GM18907 (cell line): ENCODE data around the gene SPSB2.

Source experiments
- ATAC-seq: cut with Tn5 transposase; IDR thresholded peaks from one replicate; pipeline ENCODE4 v1.9.1; 2021; ENCODE audit warnings: mild to moderate bottlenecking, moderate library complexity; ENCODE audit not compliant: unreplicated experiment

Gene SPSB2

DNA sequence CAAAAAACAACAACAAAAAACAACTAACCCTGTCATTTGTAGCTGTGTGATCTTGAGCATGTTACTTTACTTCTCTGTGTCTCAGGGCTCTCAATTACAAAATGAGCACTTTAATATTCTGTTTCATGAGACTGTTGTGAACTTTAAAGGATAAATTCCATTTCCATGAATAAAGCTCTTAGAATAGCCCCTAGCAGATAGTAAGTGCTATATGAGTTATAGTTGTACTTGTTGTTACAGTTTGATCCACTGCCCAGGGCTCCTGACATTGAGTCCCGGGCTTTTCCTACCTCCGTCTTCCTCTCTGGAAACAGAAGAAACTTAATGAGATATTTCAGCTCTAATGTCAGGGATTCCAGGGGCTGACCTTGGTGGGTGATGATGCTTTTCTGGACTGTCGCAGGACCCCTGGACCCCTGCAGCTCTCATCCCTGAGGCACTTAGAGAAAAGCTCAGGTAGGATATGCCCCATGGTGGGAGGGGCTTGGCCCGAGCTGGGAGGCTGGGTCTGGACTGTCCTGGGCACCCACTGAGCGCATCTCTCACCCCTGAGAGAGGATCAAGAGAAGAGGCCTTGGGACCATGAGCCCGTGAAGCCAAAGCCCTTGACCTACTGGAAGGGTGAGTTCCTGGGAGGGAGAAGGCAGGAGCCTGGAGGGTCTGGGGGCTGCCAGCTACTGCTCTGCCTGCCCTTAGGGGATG lies 39.8 kb downstream of the SPSB2 start:
- no peak for ATAC-seq

DNA sequence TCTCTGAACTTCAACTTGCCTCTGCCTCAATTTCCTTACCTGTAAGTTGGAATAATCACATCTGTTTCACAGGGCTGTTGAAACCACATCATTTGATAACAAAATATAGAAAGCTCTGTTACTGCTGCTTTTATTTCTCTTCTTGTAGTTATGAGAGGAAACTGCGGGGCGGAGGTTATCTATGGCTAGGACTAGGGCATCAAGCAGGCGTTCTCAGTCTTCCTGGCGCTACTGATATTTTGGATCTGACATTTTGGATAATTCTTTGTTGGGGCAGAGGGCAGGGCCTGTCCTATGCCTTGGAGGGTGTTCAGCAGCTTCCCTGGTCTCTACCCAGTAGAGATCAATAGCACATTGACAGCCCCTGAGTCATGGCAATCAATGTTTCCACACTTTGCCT lies 41.0 kb downstream of the SPSB2 start:
- no peak for ATAC-seq

DNA sequence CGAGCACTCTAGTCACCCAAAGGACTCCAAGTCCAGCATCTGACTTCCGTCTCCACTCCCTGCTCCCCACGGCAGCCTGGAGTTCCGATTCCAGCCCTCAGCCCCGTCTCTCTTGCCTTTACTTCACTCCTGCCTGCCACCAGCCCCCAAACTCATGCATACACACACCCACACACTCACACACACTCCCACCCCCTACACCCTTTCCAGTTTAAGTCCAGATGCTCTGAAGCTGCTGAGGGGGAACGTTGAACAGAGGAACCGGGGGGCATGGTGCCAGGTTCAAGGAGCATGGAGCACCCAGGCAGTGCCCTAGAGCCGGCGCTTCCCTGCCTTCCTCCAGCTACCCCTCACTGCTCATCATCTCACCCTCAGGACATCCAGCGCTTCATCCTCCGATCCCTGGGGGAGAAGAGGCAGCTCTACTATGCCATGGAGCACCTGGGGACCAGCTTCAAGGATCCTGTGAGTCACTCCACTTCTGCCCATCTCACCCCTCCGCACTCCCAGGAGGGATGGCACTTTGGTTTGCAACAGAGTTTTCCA lies 41.6 kb downstream of the SPSB2 start:
- no peak for ATAC-seq

DNA sequence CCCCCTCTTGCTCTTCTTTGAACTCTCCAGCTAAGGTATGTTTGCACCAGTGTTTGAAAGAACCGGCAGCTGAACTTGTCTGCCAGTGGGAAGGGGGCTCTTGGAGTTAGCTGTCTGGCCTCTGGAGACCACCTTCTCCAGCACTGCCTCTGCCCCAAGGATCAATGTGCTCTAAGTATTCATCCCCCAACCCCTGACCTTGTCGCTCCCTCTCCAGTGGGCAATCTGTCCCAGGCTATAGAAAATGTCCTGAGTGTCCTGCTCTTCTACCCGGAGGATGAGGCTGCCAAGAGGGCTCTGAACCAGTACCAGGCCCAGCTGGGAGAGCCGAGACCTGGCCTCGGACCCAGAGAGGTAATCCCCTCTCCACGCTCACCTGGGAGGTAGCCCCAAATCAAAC lies 42.1 kb downstream of the SPSB2 start:
- no peak for ATAC-seq

DNA sequence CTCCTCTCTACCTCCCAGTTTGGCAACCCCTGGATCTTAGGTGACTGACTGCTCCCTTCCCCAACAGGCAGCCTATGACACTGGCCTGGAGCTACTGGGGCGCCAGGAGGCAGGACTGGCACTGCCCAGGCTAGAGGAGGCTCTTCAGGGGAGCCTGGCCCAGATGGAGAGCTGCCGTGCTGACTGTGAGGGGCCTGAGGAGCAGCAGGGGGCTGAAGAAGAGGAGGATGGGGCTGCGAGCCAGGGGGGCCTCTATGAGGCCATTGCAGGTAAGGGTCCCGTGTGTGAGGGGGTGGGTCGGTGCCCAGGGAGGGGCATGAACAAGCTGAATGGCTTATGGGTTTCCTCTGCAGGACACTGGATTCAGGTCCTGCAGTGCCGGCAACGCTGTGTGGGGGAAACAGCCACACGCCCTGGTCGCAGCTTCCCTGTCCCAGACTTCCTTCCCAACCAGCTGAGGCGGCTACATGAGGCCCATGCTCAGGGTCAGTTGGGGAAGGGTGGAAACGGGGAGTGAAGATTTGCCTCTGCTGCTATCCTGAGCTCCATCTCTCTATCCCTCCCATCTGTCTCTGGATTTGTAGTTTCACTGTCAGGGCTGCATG lies 42.7 kb downstream of the SPSB2 start:
- no peak for ATAC-seq

DNA sequence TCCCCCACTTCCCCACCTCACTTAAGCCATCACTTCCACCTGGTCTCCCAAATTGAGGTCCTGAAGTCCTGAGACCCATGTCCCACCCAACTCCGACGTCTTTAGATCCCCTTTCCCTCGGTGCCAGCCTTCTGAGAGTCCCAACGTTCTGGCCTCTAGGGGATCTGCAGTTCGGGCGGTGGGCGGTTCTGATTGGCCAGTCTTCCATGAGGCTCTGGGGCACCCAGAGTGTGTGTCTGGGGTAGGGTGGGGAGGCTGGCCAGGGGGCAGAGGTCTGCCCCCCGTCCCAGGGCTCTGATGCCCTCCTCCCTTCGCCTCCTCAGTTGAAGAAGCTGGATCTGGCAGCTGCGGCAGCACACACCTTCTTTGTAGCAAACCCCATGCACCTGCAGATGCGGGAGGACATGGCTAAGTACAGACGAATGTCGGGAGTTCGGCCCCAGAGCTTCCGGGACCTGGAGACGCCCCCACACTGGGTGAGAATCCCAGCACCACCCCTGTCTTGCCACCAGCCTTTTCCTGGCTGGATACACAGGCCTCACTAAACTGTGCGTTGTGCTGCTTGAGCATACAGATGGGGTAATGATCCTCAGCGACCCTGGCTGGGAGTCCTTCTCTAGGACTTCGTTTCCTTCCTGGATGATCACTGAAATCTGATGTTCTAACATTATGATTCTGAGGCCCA lies 43.4 kb downstream of the SPSB2 start:
- ATAC-seq = no peak

DNA sequence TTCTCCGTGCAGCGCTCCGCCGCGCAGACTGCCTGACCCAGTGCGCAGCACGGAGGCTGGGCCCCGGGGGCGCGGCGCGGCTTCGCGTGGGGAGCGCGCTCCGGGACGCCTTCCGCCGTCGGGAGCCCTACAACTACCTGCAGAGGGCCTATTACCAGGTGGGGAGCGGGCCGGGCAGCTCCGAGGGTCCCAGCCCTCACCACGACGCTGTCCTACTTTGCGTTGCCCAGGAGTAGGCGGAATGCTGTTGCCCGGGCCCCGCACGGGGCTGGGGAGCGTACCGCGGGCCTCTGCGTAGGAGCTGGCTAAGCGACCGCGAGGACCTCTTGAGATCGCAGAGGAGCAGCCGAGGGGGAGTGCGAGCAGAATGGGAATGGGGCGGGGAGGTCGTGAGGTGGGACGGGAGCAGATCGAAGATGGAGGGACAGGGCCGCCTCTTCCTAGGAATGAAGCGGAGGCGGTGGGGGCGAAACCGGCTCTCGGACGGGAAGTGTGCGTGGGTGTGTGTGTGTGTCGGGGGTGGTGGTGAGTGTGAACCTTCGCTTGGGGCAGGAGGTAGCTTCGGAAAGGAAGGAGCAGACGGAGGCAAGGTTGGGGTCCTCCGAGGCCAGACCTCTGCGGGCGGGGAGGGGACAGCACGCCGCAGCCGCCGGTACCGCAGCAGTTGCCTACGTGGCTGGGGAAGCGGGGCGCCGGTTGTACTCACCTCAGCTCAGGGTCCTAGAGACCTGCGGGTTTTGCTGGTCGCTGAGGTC lies 44.1 kb downstream of the SPSB2 start:
- no peak for ATAC-seq

DNA sequence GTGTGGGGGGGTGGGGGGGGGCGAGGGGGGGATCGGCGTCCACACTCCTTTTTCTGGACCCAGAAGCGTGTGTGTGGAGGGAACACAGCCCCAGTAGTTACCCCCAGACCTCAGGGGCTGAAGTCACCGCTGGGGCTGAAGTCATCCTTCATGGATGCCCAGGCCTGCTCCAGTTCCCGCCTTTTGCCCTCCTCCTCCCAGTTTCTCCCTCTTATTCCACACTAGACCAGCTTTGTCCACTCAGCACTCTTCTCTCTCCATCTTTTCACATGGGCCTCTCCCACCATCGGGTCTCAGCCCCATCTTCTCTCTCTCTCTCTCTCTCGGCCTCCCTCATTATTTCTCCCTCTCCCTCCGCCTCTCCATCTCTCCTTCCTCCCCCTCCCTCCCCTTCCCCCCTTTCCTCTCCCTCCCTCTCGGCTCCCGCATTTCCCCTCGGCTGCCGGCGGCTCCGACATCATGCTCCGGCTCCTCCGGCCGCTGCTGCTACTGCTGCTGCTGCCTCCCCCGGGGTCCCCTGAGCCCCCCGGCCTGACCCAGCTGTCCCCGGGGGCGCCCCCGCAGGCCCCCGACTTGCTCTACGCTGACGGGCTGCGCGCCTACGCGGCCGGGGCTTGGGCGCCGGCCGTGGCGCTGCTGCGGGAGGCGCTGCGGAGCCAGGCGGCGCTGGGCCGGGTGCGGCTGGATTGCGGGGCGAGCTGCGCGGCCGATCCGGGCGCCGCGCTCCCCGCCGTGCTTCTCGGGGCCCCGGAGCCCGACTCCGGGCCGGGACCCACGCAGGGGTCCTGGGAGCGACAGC lies 44.9 kb downstream of the SPSB2 start, which contains the start of gene P3H3:
P3H3 (plus strand) TSS at position 426 of the 799 bp plus-strand sequence; CDS start at position 460, 34 bp downstream.
- ATAC-seq = no peak

DNA sequence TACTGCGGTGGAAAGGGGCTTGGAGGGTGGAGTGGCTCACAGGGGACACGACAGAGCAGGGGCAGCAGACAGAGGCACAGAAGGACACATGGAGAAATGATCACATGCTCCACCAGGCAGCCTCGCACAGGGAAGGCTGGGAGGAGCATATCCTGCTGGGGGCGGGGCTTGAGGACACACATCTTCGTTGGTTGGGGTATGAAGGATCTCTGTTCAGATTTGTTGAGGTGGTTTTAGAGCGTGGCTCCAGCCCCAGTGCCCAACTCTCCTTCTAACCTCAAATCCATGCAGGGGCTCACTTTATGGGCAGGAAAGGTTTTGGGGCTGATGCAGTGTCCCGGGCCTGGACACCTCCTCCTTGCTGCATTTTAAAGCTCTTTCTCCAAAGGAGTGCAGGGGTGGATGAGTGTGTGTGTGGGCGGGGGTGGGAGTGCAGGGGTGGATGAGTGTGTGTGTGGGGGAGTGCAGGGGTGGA lies 45.6 kb downstream of the SPSB2 start:
- ATAC-seq = no peak

DNA sequence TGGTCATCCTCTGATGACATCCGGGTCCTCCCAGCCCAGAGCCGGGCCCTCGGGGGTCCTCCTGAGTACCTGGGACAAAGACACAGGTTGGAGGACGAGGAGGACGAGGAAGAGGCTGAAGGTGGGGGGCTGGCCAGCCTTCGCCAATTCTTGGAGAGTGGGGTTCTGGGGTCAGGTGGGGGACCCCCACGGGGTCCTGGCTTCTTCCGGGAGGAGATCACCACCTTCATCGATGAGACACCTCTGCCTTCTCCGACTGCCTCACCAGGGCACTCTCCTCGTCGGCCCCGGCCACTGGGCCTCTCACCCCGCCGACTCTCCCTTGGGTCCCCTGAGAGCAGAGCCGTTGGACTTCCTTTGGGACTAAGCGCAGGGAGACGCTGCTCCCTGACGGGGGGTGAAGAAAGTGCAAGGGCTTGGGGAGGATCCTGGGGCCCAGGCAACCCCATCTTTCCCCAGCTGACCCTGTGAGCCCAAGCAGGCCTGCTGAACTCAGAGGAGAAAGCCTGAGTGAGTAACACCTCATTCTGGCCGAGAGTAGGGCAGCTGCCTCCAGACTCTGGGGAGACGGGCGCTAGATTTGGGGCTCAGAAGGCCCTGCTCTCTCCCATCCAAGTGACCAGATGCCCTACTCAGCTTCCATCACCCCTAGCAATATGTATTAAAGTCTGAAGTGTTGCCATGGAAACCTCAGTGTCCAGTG lies 46.2 kb downstream of the SPSB2 start:
- ATAC-seq = no peak

DNA sequence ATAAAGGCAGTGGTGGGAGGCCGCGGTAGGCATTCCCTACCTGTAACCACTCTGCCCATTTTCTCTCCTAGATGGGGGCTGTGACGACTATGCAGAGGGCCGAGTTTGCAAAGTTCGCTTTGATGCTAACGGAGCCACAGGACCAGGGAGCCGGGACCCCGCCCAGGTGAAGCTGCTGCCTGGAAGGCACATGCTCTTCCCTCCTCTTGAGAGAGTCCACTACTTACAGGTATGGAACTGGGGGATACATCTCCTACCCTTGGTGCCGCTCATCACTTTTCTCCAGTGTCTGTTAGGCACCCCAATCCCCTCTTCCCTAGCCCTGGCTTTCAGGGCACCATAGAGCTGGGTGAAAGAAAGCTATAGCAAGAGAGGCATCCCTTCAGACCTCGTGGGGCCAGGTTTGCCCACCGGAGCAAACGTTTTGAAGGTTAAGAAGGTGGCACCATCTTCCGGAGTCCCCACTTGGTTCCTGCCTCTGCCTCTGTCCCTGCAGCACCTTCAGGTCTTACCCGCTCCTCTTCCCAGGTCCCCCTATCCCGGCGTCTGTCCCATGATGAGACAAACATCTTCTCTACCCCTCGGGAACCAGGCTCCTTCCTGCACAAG lies 46.9 kb downstream of the SPSB2 start:
- no peak for ATAC-seq

DNA sequence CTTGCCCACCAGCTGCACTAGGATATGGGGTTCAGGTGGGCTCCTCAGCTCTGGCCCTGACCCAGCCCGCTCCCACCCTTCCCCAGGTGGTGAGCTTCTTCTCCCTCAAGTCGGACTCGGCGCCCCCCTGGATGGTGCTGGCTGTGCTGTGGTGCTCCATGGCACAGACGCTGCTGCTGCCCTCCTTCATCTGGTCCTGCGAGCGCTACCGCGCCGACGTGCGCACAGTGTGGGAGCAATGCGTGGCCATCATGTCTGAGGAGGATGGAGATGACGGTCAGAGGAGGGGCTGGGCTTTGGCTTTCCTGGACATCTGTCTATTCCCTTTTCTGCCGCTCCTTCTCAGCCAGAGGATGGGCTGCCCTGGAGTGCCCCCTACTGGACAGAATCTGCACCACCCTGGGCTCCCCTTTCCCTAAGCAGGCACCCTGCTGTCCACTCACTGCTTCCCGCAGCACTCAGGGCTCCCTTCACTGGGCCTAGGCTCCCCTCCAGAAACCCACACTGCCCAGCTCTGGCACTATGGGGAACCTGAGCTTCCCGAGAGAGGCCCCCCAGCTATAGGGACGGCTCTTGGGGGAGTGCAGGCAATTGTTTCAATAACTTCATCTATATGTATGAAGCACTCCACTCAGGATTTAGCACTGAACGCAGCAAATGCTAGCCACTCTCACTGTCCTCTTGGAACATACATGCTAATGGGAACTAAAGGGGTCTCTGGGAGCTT lies 47.5 kb downstream of the SPSB2 start:
- ATAC-seq = no peak

DNA sequence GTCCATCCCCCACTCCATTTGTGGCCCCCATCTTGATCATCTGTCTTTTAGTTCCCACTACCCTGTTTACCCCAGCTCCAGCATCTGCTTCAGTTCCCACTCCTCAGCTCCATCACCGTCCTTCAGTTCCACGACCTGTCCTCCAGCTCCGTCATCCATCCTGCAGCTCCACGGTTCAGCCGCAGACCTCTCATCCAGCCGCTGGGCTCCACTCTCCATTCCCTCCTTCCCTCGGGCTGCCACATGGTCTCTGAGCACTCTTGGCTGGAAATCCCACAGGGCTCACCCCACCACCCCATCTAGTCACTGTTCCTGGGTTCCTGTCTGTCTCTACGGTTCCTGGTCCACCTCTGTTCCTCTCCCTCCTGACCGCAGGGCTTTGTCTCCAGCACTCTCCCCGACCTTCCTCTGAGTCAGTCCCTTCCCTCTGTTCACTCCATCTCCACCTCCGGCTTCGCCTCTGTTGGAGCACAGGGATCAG lies 48.2 kb downstream of the SPSB2 start:
- no peak for ATAC-seq

DNA sequence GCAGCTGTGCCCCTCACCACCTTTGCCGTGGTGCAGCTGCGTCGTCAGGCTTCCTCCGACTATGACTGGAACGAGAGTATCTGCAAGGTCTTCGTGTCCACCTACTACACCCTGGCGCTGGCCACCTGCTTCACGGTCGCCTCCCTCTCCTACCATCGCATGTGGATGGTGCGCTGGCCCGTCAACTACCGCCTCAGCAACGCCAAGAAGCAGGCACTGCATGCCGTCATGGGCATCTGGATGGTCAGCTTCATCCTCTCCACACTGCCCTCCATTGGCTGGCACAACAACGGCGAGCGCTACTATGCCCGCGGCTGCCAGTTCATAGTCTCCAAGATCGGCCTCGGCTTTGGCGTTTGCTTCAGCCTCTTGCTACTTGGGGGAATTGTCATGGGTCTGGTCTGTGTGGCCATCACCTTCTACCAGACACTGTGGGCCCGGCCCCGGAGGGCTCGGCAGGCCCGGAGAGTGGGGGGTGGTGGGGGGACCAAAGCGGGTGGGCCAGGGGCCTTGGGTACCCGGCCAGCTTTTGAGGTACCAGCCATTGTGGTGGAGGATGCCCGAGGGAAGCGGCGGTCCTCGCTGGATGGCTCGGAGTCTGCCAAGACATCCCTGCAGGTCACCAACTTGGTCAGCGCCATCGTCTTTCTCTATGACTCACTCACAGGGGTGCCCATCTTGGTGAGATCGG lies 48.9 kb downstream of the SPSB2 start:
- ATAC-seq = no peak

DNA sequence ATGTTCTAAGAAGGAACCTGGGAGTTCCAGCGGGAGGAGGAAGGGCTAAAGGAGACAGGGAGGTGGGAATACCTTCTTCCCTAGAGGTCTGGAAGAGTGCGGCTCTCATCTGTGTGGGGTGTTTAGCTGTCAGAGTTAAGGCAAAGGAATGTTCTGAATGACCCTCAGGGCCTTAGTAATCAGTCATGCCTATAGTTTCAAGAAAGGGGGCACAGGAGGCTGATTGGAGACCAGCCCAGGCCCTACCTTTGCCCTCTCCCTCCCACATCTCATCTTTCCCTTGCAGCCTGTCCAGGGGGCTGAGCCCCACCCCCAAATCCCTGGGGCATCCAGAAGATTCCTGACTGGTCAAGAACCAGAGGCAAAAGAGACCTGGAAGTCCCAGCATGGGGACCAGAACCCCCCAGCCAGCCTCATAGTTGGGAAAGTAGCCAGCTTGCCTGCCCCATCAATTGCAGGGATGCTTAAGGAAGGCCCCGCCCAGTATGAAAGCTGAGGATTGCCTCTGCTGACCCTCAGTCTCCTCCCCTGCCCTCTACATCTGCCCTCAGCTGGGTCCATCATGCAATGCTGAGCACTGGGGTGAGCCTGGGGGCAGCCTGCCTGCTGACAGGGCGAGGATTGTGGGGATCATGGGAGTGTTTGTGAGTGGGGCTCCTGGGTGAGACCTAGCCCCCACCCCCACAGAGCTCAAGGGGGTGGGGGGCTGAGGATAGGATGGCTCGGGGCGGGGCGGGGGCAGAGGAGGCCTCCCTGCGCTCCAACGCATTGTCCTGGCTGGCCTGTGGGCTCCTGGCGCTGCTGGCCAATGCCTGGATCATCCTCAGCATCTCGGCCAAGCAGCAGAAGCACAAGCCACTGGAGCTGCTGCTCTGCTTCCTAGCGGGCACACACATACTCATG lies 49.7 kb downstream of the SPSB2 start:
- no peak for ATAC-seq

DNA sequence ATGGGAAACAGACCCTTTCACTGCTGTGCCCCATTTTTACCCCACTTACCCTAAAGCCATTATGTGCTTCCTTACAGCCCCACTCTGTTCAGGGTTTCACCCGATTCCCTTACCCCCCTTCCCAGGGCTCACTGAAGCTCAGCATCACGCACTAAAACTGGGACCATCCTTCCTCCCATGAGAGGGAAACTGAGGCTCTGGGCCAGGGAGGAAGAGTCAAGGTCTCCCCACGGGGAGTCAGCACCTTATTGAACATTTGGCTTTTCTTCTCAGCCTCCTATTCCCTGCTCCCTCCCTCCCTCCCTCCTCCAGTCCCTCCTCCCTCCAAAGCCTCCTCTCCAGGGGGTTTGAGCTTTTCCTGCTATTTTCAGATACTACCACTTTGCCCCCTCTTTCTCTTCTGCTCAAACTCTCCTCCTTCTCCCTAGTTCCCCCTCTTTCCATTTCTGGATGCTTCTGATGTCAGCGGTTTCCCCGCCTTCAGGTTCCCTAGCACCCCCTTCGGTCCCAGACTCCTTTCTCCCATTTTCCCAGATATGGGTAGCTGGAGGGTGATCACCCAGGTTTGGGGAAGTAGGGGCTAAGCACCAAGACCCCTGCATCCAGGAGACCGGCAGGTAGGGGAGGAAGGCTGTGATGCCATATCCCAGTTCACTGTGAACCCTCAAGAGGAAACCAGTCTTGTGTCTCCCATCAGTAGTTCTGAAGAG lies 50.5 kb downstream of the SPSB2 start:
- ATAC-seq = no peak
